RPMI7951 (cell line): ENCODE measurements around the gene PALM3. TPM values are rescaled to one million over a fixed set of nuclear protein-coding genes. Genes with fewer than 3 reads are reported as not detected.
"Not testable (repeated sequence)": the region's sequence is repeated elsewhere in the genome, so short reads cannot be mapped to it uniquely, and the experiment has no call there.

Experiments
- DNase-seq: peaks from one replicate; pipeline ENCODE4 v3.0.0-alpha.2; 2012; ENCODE audit warnings: low read depth
- total RNA-seq: library from RNA; depleted of rRNA; stranded (reverse); fragments of >200 nt; shearing (Covaris generic); gene quantifications from 2 replicates; pipeline ENCODE4 v1.2.3, GENCODE V29; 2014

The PALM3 gene
- total RNA-seq, 1 experiment from 2014 or later, result under 0.01 TPM

GRCh38 chr19:14059652-14060155, 2.2 kb downstream of the PALM3 start:
- no peak for DNase-seq

GRCh38 chr19:14059093-14059480, 2.8 kb downstream of the PALM3 start:
- no peak for DNase-seq

GRCh38 chr19:14058182-14059092, 3.4 kb downstream of the PALM3 start:
- no peak for DNase-seq

GRCh38 chr19:14056741-14057356, 5.0 kb downstream of the PALM3 start:
- no peak for DNase-seq

GRCh38 chr19:14056069-14056666, 5.7 kb downstream of the PALM3 start:
- no peak for DNase-seq

- DNase-seq, result no peak
These were observed 6.5 kb downstream of the PALM3 start for GRCh38 chr19:14055396-14055795.

GRCh38 chr19:14054721-14055120, 7.2 kb downstream of the PALM3 start:
- no peak for DNase-seq

- no peak for DNase-seq
These were observed 7.8 kb downstream of the PALM3 start for GRCh38 chr19:14054099-14054498.

- no peak for DNase-seq
These were observed 8.4 kb downstream of the PALM3 start for GRCh38 chr19:14053500-14053899.

- no peak for DNase-seq
These were observed 8.8 kb downstream of the PALM3 start for GRCh38 chr19:14053032-14053431.

- no peak for DNase-seq
These were observed 9.4 kb downstream of the PALM3 start for GRCh38 chr19:14052470-14052869.

- DNase-seq, result no peak
These were observed 9.9 kb downstream of the PALM3 start for GRCh38 chr19:14051980-14052379.

- not testable (repeated sequence) for DNase-seq
These were observed 10.9 kb downstream of the PALM3 start for GRCh38 chr19:14050961-14051360.

- no peak for DNase-seq
These were observed 11.4 kb downstream of the PALM3 start for GRCh38 chr19:14050512-14050911.

- peak; percentile 79 for DNase-seq
These were observed 13.3 kb downstream of the PALM3 start for GRCh38 chr19:14048443-14049153.

- DNase-seq, result not testable (repeated sequence)
These were observed 14.0 kb downstream of the PALM3 start for GRCh38 chr19:14047866-14048265.

GRCh38 chr19:14042659-14043608, 18.9 kb downstream of the PALM3 start:
- DNase-seq, result peak; percentile 67

GRCh38 chr19:14039181-14039580, 22.7 kb downstream of the PALM3 start:
- DNase-seq, result no peak

- peak; percentile 31 for DNase-seq
These were observed 26.2 kb downstream of the PALM3 start for GRCh38 chr19:14035706-14036105.

GRCh38 chr19:14035159-14035558, 26.7 kb downstream of the PALM3 start:
- DNase-seq, result not testable (repeated sequence)

- no peak for DNase-seq
These were observed 27.9 kb downstream of the PALM3 start for GRCh38 chr19:14033946-14034345.
